CD14-positive monocyte (primary cell): ENCODE results near the gene CENPC. TPM values are rescaled to one million over a fixed set of nuclear protein-coding genes. Genes with fewer than 3 reads are reported as not detected.

Experiments used
- DNase-seq, 3 donors: peaks; one replicate each; pipeline ENCODE4 v3.0.0-alpha.2; 2011 to 2022
- H2AFZ ChIP-seq: 2 replicates; pipeline ENCODE4 v1.6.0; 2012; ENCODE audit warnings: mild to moderate bottlenecking, low read depth, low read length, inconsistent platforms; ENCODE audit not compliant: insufficient read depth, poor library complexity, severe bottlenecking
- H3K27ac ChIP-seq, 2 donors: 1 replicate in 1 of 2; 2 replicates in 1 of 2; pipeline ENCODE4 v1.5.1; 2012 to 2013; ENCODE audit warnings: low read length in 2 of 2, control low read depth in 1 of 2, inconsistent platforms in 1 of 2, low read depth in 1 of 2, mild to moderate bottlenecking in 1 of 2
- H3K27me3 ChIP-seq, 2 donors: one replicate each; pipeline versions ENCODE4 v1.6.0 to v1.6.1; 2011 to 2013; ENCODE audit warnings: low read length in 2 of 2; ENCODE audit not compliant: control insufficient read depth in 2 of 2, insufficient read depth in 2 of 2
- H3K36me3 ChIP-seq, 2 donors: replicated peaks in 1 of 2; 1 replicate in 1 of 2; 2 replicates in 1 of 2; pipeline versions ENCODE4 v1.5.1 to v1.6.1; 2012 to 2013; ENCODE audit warnings: low read length in 2 of 2, control low read depth in 1 of 2, inconsistent platforms in 1 of 2, mild to moderate bottlenecking in 1 of 2; ENCODE audit not compliant: insufficient read depth in 2 of 2, control insufficient read depth in 1 of 2
- H3K4me1 ChIP-seq, 2 donors: 1 replicate in 1 of 2; 2 replicates in 1 of 2; pipeline versions ENCODE4 v1.5.1 to v1.6.1; 2012 to 2013; ENCODE audit warnings: low read length in 2 of 2, control low read depth in 1 of 2, inconsistent platforms in 1 of 2, mild to moderate bottlenecking in 1 of 2, moderate library complexity in 1 of 2; ENCODE audit not compliant: insufficient read depth in 2 of 2, control insufficient read depth in 1 of 2
- H3K4me2 ChIP-seq: replicated peaks from 2 replicates; pipeline ENCODE3; 2012; ENCODE audit warnings: low read length, moderate library complexity, mild to moderate bottlenecking; ENCODE audit not compliant: poor library complexity, severe bottlenecking; ENCODE audit errors: extremely low read depth
- H3K4me3 ChIP-seq, 3 experiments: fragments of 200-600 bp in 1 of 3; sonication (generic) in 1 of 3; replicated peaks in 1 of 3; 1 replicate in 2 of 3; 2 replicates in 1 of 3; pipeline ENCODE4 v1.5.1; 2011 to 2013; ENCODE audit warnings: low read length in 3 of 3, mild to moderate bottlenecking in 3 of 3, control low read depth in 2 of 3, low read depth in 2 of 3, inconsistent platforms in 1 of 3, moderate library complexity in 1 of 3
- H3K79me2 ChIP-seq: 2 replicates; pipeline ENCODE4 v1.6.0; 2012; ENCODE audit warnings: mild to moderate bottlenecking, control low read depth, inconsistent platforms, low read length, moderate library complexity; ENCODE audit not compliant: insufficient read depth
- H3K9ac ChIP-seq: 2 replicates; pipeline ENCODE4 v1.6.0; 2017; ENCODE audit warnings: low read length, mild to moderate bottlenecking; ENCODE audit not compliant: insufficient read depth, poor library complexity, severe bottlenecking
- H3K9me3 ChIP-seq, 2 donors: replicated peaks in 1 of 2; 1 replicate in 1 of 2; 2 replicates in 1 of 2; pipeline versions ENCODE4 v1.5.1 to v1.6.1; 2012 to 2013; ENCODE audit warnings: low read length in 2 of 2, control low read depth in 1 of 2; ENCODE audit not compliant: control insufficient read depth in 1 of 2, insufficient read depth in 1 of 2
- H4K20me1 ChIP-seq: 2 replicates; pipeline ENCODE4 v1.6.0; 2012; ENCODE audit warnings: mild to moderate bottlenecking, low read length, control low read depth, moderate library complexity; ENCODE audit not compliant: insufficient read depth
- H3K27ac Mint-ChIP-seq, 7 donors: one replicate each; pipeline ENCODE4 v1.8.0; 2020; ENCODE audit warnings: mild to moderate bottlenecking in 7 of 7, mixed read lengths in 7 of 7, moderate library complexity in 6 of 7, inconsistent platforms in 2 of 7
- H3K27me3 Mint-ChIP-seq, 3 donors: one replicate each; pipeline ENCODE4 v1.8.0; 2021 to 2022; ENCODE audit warnings: low read depth in 3 of 3, mild to moderate bottlenecking in 3 of 3, mixed read lengths in 3 of 3, moderate library complexity in 3 of 3, inconsistent platforms in 1 of 3
- H3K36me3 Mint-ChIP-seq, 2 donors: one replicate each; pipeline ENCODE4 v1.8.0; 2020; ENCODE audit warnings: mixed read lengths in 2 of 2, inconsistent platforms in 1 of 2, mild to moderate bottlenecking in 1 of 2
- H3K4me1 Mint-ChIP-seq: one replicate; pipeline ENCODE4 v1.8.0; 2020; ENCODE audit warnings: mild to moderate bottlenecking, mixed read lengths
- H3K4me3 Mint-ChIP-seq, 2 donors: one replicate each; pipeline ENCODE4 v1.8.0; 2020; ENCODE audit warnings: mild to moderate bottlenecking in 2 of 2, mixed read lengths in 2 of 2, moderate library complexity in 1 of 2
- H3K9me3 Mint-ChIP-seq, 7 donors: one replicate each; pipeline ENCODE4 v1.8.0; 2020 to 2022; ENCODE audit warnings: mixed read lengths in 7 of 7, mild to moderate bottlenecking in 6 of 7, moderate library complexity in 6 of 7, inconsistent platforms in 2 of 7
- CTCF ChIP-seq: fragments of 200-600 bp; IDR thresholded peaks from one replicate; pipeline ENCODE4 v1.8.0; 2022; ENCODE audit warnings: antibody characterized with exemption, mild to moderate bottlenecking
- WGBS: methylation state at CpG from one replicate; pipeline ENCODE4 v1.1.5; 2013; ENCODE audit warnings: missing lambda C conversion rate; ENCODE audit not compliant: insufficient coverage; 5-methylcytosine and 5-hydroxymethylcytosine counted together
- intact Hi-C, 2 donors: fragments of 100-400 bp; cut with micrococcal nuclease; formaldehyde crosslinking; loops; one replicate each; pipeline versions ENCODE4 v1.15.0 to v1.15.1; 2023
- polyA plus RNA-seq, 3 donors: library from polyadenylated mRNA; depleted of rRNA in 1 of 3; unstranded in 2 of 3; stranded (reverse) in 1 of 3; fragments of 300-500 nt in 2 of 3; fragments of >200 nt in 1 of 3; fragmentation: Illumina TruSeq in 2 of 3; gene quantifications; 1 replicate in 2 of 3; 2 replicates in 1 of 3; pipeline ENCODE4 v1.2.3, GENCODE V29; 2012 to 2021
- small RNA-seq: library from RNA; depleted of rRNA; stranded (forward); fragments of <200 nt; gene quantifications from one replicate; pipeline ENCODE3, GENCODE V24; 2012; ENCODE audit warnings: low read depth; ENCODE audit not compliant: insufficient read length

CENPC gene
- polyA plus RNA-seq, 3 donors, result 6.3 to 7.2 (median 6.7) TPM

GRCh38 chr4:67428819-67429218 lies 116.5 kb downstream of the CENPC start:
- TF ChIP-seq CTCF, result no peak
- WGBS, result no CpG with 5 or more reads among the region's 2 CpGs
- no peak overlapping the region for H3K4me2 ChIP-seq
- intact Hi-C loops, result no loop called here
- peaks cover 2 to 8% of the 10 kb centered on the region in 2 donors for H3K36me3 Mint-ChIP-seq
- no peak overlapping the region for H3K4me3 ChIP-seq
- no peaks in the 10 kb centered on the region for H3K4me1 Mint-ChIP-seq
- DNase-seq, result no peak
- H3K27ac ChIP-seq, result no peak overlapping the region
- no peak overlapping the region for H3K9ac ChIP-seq
- no peak overlapping the region for H3K4me3 Mint-ChIP-seq
- H3K79me2 ChIP-seq, result no peaks in the 10 kb centered on the region
- no peaks in the 10 kb centered on the region for H3K36me3 ChIP-seq
- H3K4me1 ChIP-seq, result no peaks in the 10 kb centered on the region
- no peaks in the 10 kb centered on the region for H4K20me1 ChIP-seq
- H3K9me3 Mint-ChIP-seq, result peaks cover 0 to 8% (median 4%) of the 10 kb centered on the region in 7 donors
- H3K9me3 ChIP-seq, result no peaks in the 10 kb centered on the region
- H2AFZ ChIP-seq, result no peak overlapping the region
- H3K27me3 Mint-ChIP-seq, result peaks cover 0 to 2% (median 0%) of the 10 kb centered on the region in 3 donors
- no peak overlapping the region for H3K27ac Mint-ChIP-seq
- no peaks in the 10 kb centered on the region for H3K27me3 ChIP-seq

Small RNAs within 50 kb of the gene (small RNA-seq; reads per million reads assigned to genes)
- gene RNA5SP527, result not detected
- 1.2 reads per million for gene RNU1-63P

Other genes starting within 250 kb of the CENPC start
- under 1 TPM in 2 of 3 donors, not detected in 1; 0.13 to 0.14 TPM for gene STAP1, start 13.2 kb upstream of the CENPC start, polyA plus RNA-seq
- 10 to 100 TPM in 2 of 3 donors, 1 to 10 TPM in 1; 8.4 to 22.0 (median 21.0) TPM for gene UBA6, start 155.7 kb upstream of the CENPC start, polyA plus RNA-seq
- not detected for gene GNRHR, start 208.9 kb upstream of the CENPC start, polyA plus RNA-seq